ENCODE results near the gene MAP3K6. TPM values are rescaled to one million over a fixed set of nuclear protein-coding genes. Genes with fewer than 3 reads are reported as not detected.

The MAP3K6 gene
- total and polyA plus RNA-seq, 2 of the 4 experiments (the other 2 are of a cell fraction): 4.8 to 15.9 TPM

GRCh38 chr1:27374362-27375086, 7.8 kb upstream of the MAP3K6 start, which contains the start of gene FCN3:
FCN3 (minus strand) TSS chr1:27374824; CDS start chr1:27374818, 6 bp downstream.
- Histone ChIP-seq H2BK5ac (ENCODE audit: low read depth, low read length, poor library complexity, severe bottlenecking) (no peak within 1 kb of the TSS), H3K36me3 (ENCODE audit: control insufficient read depth, insufficient read depth, low read length) (no peaks in the 10 kb centered on the region), H3K27ac (ENCODE audit: insufficient read depth, low read length) (no peak within 1 kb of the TSS), H3K14ac (replicated peaks; ENCODE audit: low read depth, low read length) (no peak within 1 kb of the TSS), H3K4me3 (ENCODE audit: insufficient read depth, low read depth, low read length) (no peak within 1 kb of the TSS), H3K9ac (ENCODE audit: low read depth, low read length) (no peak within 1 kb of the TSS), H3K56ac (ENCODE audit: extremely low read depth, insufficient read depth, low read length) (no peak within 1 kb of the TSS), H3K4me1 (ENCODE audit: control insufficient read depth, insufficient read depth, low read length) (no peaks in the 10 kb centered on the region), H2BK20ac (ENCODE audit: low read depth, low read length) (no peak within 1 kb of the TSS), H4K91ac (ENCODE audit: insufficient read depth, low read depth, low read length) (no peak within 1 kb of the TSS), H4K5ac (ENCODE audit: low read depth, low read length) (no peak within 1 kb of the TSS), H2BK120ac (ENCODE audit: low read depth, low read length) (no peak within 1 kb of the TSS), H3K18ac (ENCODE audit: low read depth, low read length) (no peak within 1 kb of the TSS), H3K4ac (ENCODE audit: low read depth, low read length) (no peak within 1 kb of the TSS), H2AFZ (replicated peaks; ENCODE audit: low read length, poor library complexity) (no peak within 1 kb of the TSS), H4K8ac (ENCODE audit: low read depth in 2 of 2, low read length in 2 of 2) (no peak within 1 kb of the TSS), H2AK9ac (replicated peaks; ENCODE audit: low read depth, low read length, poor library complexity) (peak within 1 kb of the TSS; percentile 28), H3K79me1 (ENCODE audit: low read depth in 1 of 2, low read length in 2 of 2) (no peaks in the 10 kb centered on the region), H4K20me1 (ENCODE audit: insufficient read depth, low read length) (no peaks in the 10 kb centered on the region; the same call in 1 of the 2 replicates), H3K9me1 (ENCODE audit: insufficient read depth, low read length) (no peaks in the 10 kb centered on the region), H2BK15ac (ENCODE audit: low read depth, low read length) (no peak within 1 kb of the TSS), H3K9me3 (ENCODE audit: control insufficient read depth, insufficient read depth, low read length) (no peaks in the 10 kb centered on the region), H2AK5ac (ENCODE audit: low read depth, low read length) (peak within 1 kb of the TSS; percentile 16; the same call in 1 of the 2 replicates), H3K23ac (ENCODE audit: low read depth, low read length) (0 out of 2 replicates have a peak within 1 kb of the TSS, but pooled peaks have one; percentile 27), H3K27me3 (ENCODE audit: control insufficient read depth, insufficient read depth, low read length) (peaks cover 13% of the 10 kb centered on the region), H3K4me2 (ENCODE audit: low read depth, low read length) (no peak within 1 kb of the TSS)
- no TSS peak for BruUV-seq (replicated peaks)
- POLR2A ChIA-PET (ENCODE audit: unreplicated experiment): no interaction called here
- in situ Hi-C loops (cut with MboI; ENCODE audit: low sequenced_read_pairs) (no loop called here), dilution Hi-C loops (cut with HindIII; ENCODE audit: low sequenced_read_pairs, unreplicated experiment) (no loop called here), intact Hi-C loops (cut with micrococcal nuclease) (no loop called here)
- DNase-seq (no peak), ATAC-seq (ENCODE audit: low read depth) (no peak)
- no peak for TF ChIP-seq BHLHE40 (IDR thresholded peaks at IDR 0.05; ENCODE audit: low read depth, low read length)
- no peak for TF ChIP-seq POLR2A (IDR thresholded peaks at IDR 0.05; ENCODE audit: low read depth, low read length)
- no peak for TF ChIP-seq CEBPB (IDR thresholded peaks at IDR 0.05; ENCODE audit: low read depth, low read length)
- TF ChIP-seq NFE2L2 (IDR thresholded peaks at IDR 0.05; ENCODE audit: low read depth, low read length): no peak
- no peak for TF ChIP-seq CHD1 (IDR thresholded peaks at IDR 0.05; ENCODE audit: low read depth, low read length)
- no CpG with 5 or more reads among the region's 4 CpGs for WGBS, 2 experiments (ENCODE audit: extremely low coverage in 2 of 2, insufficient read length in 1 of 2)
- CTCF ChIA-PET: no interaction called here
